Loucy (cell line): ENCODE data around the gene MPI.

Experiments used
- H2AFZ ChIP-seq: fragments of 200-600 bp; sonication (generic); 2 replicates; pipeline ENCODE4 v1.6.0; 2016; ENCODE audit warnings: antibody characterized with exemption, mild to moderate bottlenecking, low read length, moderate library complexity
- H3F3A ChIP-seq: fragments of 200-600 bp; 2 replicates; pipeline ENCODE4 v1.6.0; 2016; ENCODE audit warnings: antibody characterized with exemption, low read depth, mild to moderate bottlenecking
- H3K27me3 ChIP-seq: fragments of 200-600 bp; sonication (generic); 2 replicates; pipeline ENCODE4 v1.6.1; 2014; ENCODE audit warnings: low read length, mild to moderate bottlenecking; ENCODE audit not compliant: insufficient read depth, poor library complexity, severe bottlenecking
- H3K36me3 ChIP-seq: fragments of 200-600 bp; sonication (generic); 2 replicates; pipeline ENCODE4 v1.6.1; 2016; ENCODE audit warnings: low read length; ENCODE audit not compliant: insufficient read depth
- H3K4me1 ChIP-seq: fragments of 200-600 bp; sonication (generic); 2 replicates; pipeline ENCODE4 v1.5.1; 2014; ENCODE audit warnings: low read length, mild to moderate bottlenecking; ENCODE audit not compliant: insufficient read depth, poor library complexity, severe bottlenecking
- H3K4me2 ChIP-seq: fragments of 200-600 bp; sonication (generic); 2 replicates; pipeline ENCODE4 v1.6.0; 2014; ENCODE audit warnings: antibody characterized with exemption, low read length, low read depth, mild to moderate bottlenecking; ENCODE audit not compliant: poor library complexity, severe bottlenecking
- H3K4me3 ChIP-seq: fragments of 200-600 bp; sonication (generic); 2 replicates; pipeline ENCODE4 v1.5.1; 2014; ENCODE audit warnings: low read length, mild to moderate bottlenecking, mixed read lengths; ENCODE audit not compliant: poor library complexity, severe bottlenecking
- H3K79me2 ChIP-seq: fragments of 200-600 bp; sonication (generic); 2 replicates; pipeline ENCODE4 v1.6.1; 2014; ENCODE audit warnings: low read length; ENCODE audit not compliant: insufficient read depth
- H3K9ac ChIP-seq: fragments of 200-600 bp; sonication (generic); 2 replicates; pipeline ENCODE4 v1.6.0; 2014; ENCODE audit warnings: mild to moderate bottlenecking, low read depth, low read length, moderate library complexity; ENCODE audit not compliant: poor library complexity, severe bottlenecking
- H3K9me2 ChIP-seq: fragments of 200-600 bp; sonication (generic); replicated peaks from 2 replicates; pipeline ENCODE4 v1.6.1; 2016; ENCODE audit warnings: low read depth, low read length, mixed read lengths
- H3K9me3 ChIP-seq: fragments of 200-600 bp; sonication (generic); 2 replicates; pipeline ENCODE4 v1.6.1; 2014; ENCODE audit warnings: mild to moderate bottlenecking, antibody characterized with exemption, low read length, low read depth; ENCODE audit not compliant: insufficient read depth
- H4K20me1 ChIP-seq: fragments of 200-600 bp; sonication (generic); 2 replicates; pipeline ENCODE4 v1.6.0; 2014; ENCODE audit warnings: antibody characterized with exemption, low read length, mild to moderate bottlenecking; ENCODE audit not compliant: insufficient read depth, poor library complexity, severe bottlenecking
- EZH2phosphoT487 ChIP-seq: fragments of 200-600 bp; IDR thresholded peaks from 2 replicates; pipeline ENCODE4 v1.6.1; 2018; ENCODE audit warnings: antibody characterized with exemption, mild to moderate bottlenecking, moderate library complexity, borderline replicate concordance
- TF ChIP-seq, protein P1 (sequence below): fragments of 200-600 bp; sonication (generic); conservative IDR thresholded peaks from 2 replicates; pipeline ENCODE4 v1.5.1; 2014; ENCODE audit warnings: mild to moderate bottlenecking, antibody characterized with exemption, low read length

Gene MPI

DNA sequence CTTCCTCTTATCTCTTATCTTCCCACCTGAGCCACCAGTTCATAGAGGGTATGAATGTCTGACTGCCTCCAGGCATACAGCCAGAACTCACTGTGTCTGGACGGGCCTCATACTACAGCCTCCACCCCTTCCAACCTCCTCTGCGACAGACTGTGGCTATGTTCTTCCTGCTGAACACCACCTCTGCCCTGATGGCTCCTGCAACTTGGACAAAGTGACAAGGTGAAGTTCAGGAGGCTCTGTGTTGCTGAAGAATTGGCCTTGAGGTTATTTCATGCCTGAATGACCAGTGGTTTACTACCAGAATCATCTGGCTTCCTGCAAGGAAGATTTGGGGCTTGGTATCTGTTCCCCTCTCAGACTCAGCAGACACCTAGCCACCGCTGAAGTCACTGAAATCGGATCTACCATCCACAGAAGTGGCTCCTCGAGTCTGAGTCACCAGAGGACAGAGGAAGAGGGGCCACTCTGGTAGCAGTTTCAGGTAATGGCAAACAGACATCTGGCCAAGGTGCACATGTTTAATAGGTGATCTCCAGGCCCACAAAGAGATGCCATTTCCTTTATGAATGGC, 32.7 kb upstream of the MPI start:
- H3K27me3 ChIP-seq: no peaks in the 10 kb centered on the region
- H3F3A ChIP-seq: no peaks in the 10 kb centered on the region
- H3K4me3 ChIP-seq: no peak overlapping the region
- H3K9me2 ChIP-seq: no peaks in the 10 kb centered on the region
- H3K4me1 ChIP-seq: peaks cover 18% of the 10 kb centered on the region
- peak overlapping the region; percentile 9 for H3K4me2 ChIP-seq
- H3K79me2 ChIP-seq: peaks cover 38% of the 10 kb centered on the region
- no peak for TF ChIP-seq EZH2phosphoT487
- TF ChIP-seq, protein P1, sequence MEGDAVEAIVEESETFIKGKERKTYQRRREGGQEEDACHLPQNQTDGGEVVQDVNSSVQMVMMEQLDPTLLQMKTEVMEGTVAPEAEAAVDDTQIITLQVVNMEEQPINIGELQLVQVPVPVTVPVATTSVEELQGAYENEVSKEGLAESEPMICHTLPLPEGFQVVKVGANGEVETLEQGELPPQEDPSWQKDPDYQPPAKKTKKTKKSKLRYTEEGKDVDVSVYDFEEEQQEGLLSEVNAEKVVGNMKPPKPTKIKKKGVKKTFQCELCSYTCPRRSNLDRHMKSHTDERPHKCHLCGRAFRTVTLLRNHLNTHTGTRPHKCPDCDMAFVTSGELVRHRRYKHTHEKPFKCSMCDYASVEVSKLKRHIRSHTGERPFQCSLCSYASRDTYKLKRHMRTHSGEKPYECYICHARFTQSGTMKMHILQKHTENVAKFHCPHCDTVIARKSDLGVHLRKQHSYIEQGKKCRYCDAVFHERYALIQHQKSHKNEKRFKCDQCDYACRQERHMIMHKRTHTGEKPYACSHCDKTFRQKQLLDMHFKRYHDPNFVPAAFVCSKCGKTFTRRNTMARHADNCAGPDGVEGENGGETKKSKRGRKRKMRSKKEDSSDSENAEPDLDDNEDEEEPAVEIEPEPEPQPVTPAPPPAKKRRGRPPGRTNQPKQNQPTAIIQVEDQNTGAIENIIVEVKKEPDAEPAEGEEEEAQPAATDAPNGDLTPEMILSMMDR: no peak
- H3K36me3 ChIP-seq: peaks cover 22% of the 10 kb centered on the region; the same call in 1 of the 2 replicates
- no peak overlapping the region for H2AFZ ChIP-seq
- H3K9ac ChIP-seq: no peak overlapping the region
- H4K20me1 ChIP-seq: peaks cover 6% of the 10 kb centered on the region
- no peaks in the 10 kb centered on the region for H3K9me3 ChIP-seq

DNA sequence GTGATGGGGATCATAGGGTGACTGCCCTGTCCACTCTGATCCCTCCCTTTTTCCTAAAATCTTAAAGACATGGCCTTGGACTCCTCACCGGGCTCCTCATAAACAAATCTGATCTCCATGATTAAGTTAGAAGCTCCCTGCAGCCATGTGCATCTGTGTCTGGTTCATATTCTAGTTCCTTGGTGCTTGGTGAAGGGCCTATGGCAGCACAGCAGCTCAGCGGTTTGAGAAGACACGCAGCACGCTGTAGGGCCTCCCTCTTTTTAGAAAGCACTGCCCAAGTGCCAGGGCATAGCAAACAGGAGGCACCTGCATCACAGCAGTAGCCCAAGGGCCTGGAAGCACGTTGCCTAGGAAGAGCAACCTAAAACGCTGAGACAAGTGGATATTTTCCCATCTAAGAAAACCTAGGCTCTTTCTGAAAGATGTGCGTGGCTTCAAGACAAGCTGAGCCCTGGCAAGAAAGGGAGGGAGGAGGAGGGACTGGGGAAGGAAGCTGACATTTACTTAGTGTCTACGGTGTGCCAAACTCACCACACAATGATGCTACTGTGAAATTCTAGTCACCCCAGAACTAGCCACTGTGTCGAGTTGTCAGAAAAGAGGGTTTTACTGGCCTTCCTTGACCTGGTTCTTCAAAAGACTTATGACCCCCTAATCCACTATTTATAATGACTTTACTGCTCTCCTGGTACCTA, 32.0 kb upstream of the MPI start:
- Histone ChIP-seq H3K36me3 (peaks cover 15% of the 10 kb centered on the region; the same call in 1 of the 2 replicates), H3K9me3 (no peaks in the 10 kb centered on the region), H2AFZ (no peak overlapping the region), H3K9ac (no peak overlapping the region), H4K20me1 (peaks cover 6% of the 10 kb centered on the region), H3K4me2 (peak overlapping the region; percentile 9), H3F3A (no peaks in the 10 kb centered on the region), H3K79me2 (peaks cover 45% of the 10 kb centered on the region), H3K27me3 (no peaks in the 10 kb centered on the region), H3K4me3 (no peak overlapping the region), H3K4me1 (peaks cover 18% of the 10 kb centered on the region), H3K9me2 (no peaks in the 10 kb centered on the region)
- TF ChIP-seq EZH2phosphoT487: no peak
- TF ChIP-seq, protein P1: no peak

DNA sequence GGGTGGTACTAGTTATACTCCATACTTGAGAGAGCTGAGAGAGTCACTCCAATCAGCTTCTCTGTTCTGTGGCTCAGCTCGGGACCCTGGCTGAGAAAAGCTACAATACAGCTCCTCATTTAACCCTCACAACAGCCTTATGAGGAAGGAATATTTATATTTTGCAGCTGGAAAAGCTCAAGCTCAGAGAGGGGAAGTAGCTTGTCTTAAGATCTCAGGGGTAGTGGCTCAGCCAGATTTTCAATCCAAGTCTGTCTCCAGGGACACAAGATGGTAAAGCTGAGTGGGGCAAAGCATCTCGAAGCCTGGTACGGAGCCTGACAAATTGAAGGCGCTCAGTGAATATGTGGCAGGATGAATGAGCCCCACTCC, 31.5 kb upstream of the MPI start:
- no peaks in the 10 kb centered on the region for H3K9me2 ChIP-seq
- no peak overlapping the region for H3K9ac ChIP-seq
- no peaks in the 10 kb centered on the region for H3K27me3 ChIP-seq
- no peak overlapping the region for H3K4me3 ChIP-seq
- peaks cover 20% of the 10 kb centered on the region for H3K4me1 ChIP-seq
- no peak overlapping the region for H3K4me2 ChIP-seq
- peaks cover 7% of the 10 kb centered on the region for H4K20me1 ChIP-seq
- H3K36me3 ChIP-seq: peaks cover 10% of the 10 kb centered on the region; the same call in 1 of the 2 replicates
- H3F3A ChIP-seq: no peaks in the 10 kb centered on the region
- peaks cover 50% of the 10 kb centered on the region for H3K79me2 ChIP-seq
- H2AFZ ChIP-seq: no peak overlapping the region
- no peak for TF ChIP-seq EZH2phosphoT487
- TF ChIP-seq, protein P1: no peak
- H3K9me3 ChIP-seq: no peaks in the 10 kb centered on the region
